HEK293 (cell line): ENCODE data around the gene CTSZ.

Source experiments
- CTCF ChIA-PET: fragments of 350-600 bp; formaldehyde crosslinking; extraction: SDS; loops from one replicate; lab custom pipeline; 2021; ENCODE audit warnings: antibody characterized with exemption; lab: Yijun Ruan, JAX
- POLR2A ChIA-PET: fragments of 300-600 bp; formaldehyde crosslinking; extraction: SDS; loops from one replicate; lab custom pipeline; 2020; ENCODE audit warnings: antibody characterized with exemption, inconsistent platforms; lab: Yijun Ruan, JAX
- H3K27ac ChIP-seq: fragments of 200-500 bp; sonication (Bioruptor generic); 2 replicates; pipeline ENCODE4 v1.5.1; 2014; ENCODE audit warnings: low read depth, low read length, control low read depth, inconsistent platforms; ENCODE audit errors: extremely low read depth
- H3K36me3 ChIP-seq, 2 experiments: fragments of 200-500 bp in 1 of 2; sonication (Bioruptor generic) in 1 of 2; 1 replicate in 1 of 2; 2 replicates in 1 of 2; pipeline ENCODE4 v1.5.1; 2014 to 2017; ENCODE audit warnings: inconsistent platforms in 2 of 2, low read length in 2 of 2; ENCODE audit not compliant: control insufficient read depth in 2 of 2, insufficient read depth in 1 of 2
- H3K4me1 ChIP-seq: fragments of 200-500 bp; sonication (Bioruptor generic); 2 replicates; pipeline ENCODE4 v1.5.1; 2014; ENCODE audit warnings: mild to moderate bottlenecking, low read length, inconsistent platforms; ENCODE audit not compliant: control insufficient read depth, insufficient read depth
- H3K4me3 ChIP-seq: 2 replicates; pipeline ENCODE4 v1.5.1; 2011; ENCODE audit warnings: low read depth, mild to moderate bottlenecking, control low read depth, low read length, moderate library complexity
- H3K9me3 ChIP-seq: fragments of 200-500 bp; sonication (Bioruptor generic); 2 replicates; pipeline ENCODE4 v1.5.1; 2014; ENCODE audit warnings: low read depth, low read length, inconsistent platforms; ENCODE audit not compliant: control insufficient read depth, insufficient read depth
- TF ChIP-seq, protein P1 (sequence below): fragments of 450-650 bp; formaldehyde crosslinking; conservative IDR thresholded peaks from 2 replicates; pipeline ENCODE4 v1.5.1; 2016; ENCODE audit warnings: low read depth, missing biosample characterization, missing genetic modification characterization

CTSZ gene

DNA sequence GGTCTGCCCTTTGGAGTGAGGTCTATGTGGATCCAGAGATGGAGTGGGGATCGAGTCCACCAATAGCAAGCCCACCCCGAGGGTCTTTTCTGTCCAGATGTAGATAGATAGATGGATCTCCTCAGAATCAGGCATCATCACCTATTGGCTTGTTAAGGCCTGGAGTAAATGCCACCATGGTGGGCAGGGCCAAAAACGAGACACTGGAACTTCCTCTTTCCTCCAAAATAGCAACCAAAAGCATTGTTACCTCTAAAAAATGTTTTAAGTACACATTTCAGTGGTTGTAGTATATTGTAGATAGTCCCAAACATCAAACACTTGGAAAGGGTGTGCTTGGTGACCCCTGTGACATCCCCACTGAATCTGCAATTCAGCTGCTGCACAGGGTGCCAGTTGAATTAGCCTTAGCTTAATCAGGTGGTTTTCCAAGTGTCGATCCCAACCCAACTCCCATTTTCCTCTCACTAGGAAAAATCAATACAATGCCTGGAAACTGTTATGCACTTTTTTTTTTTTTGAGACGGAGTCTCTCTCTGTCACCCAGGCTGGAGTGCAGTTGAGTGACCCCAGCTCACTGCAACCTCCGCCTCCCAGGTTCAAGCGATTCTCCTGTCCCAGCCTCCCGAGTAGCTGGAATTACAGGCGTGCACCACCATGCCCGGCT lies 61.0 kb downstream of the CTSZ start:
- Histone ChIP-seq H3K4me3 (no peak overlapping the region), H3K4me1 (no peaks in the 10 kb centered on the region), H3K36me3 (no peaks in the 10 kb centered on the region), H3K27ac (no peak overlapping the region), H3K9me3 (no peaks in the 10 kb centered on the region)
- TF ChIP-seq, protein P1, sequence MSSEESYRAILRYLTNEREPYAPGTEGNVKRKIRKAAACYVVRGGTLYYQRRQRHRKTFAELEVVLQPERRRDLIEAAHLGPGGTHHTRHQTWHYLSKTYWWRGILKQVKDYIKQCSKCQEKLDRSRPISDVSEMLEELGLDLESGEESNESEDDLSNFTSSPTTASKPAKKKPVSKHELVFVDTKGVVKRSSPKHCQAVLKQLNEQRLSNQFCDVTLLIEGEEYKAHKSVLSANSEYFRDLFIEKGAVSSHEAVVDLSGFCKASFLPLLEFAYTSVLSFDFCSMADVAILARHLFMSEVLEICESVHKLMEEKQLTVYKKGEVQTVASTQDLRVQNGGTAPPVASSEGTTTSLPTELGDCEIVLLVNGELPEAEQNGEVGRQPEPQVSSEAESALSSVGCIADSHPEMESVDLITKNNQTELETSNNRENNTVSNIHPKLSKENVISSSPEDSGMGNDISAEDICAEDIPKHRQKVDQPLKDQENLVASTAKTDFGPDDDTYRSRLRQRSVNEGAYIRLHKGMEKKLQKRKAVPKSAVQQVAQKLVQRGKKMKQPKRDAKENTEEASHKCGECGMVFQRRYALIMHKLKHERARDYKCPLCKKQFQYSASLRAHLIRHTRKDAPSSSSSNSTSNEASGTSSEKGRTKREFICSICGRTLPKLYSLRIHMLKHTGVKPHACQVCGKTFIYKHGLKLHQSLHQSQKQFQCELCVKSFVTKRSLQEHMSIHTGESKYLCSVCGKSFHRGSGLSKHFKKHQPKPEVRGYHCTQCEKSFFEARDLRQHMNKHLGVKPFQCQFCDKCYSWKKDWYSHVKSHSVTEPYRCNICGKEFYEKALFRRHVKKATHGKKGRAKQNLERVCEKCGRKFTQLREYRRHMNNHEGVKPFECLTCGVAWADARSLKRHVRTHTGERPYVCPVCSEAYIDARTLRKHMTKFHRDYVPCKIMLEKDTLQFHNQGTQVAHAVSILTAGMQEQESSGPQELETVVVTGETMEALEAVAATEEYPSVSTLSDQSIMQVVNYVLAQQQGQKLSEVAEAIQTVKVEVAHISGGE: no peak
- POLR2A ChIA-PET: no interaction called here
- CTCF ChIA-PET: no interaction called here
